Activated CD4-positive, alpha-beta memory T cell treated with anti-CD3 and anti-CD28 coated beads for 36 hours (primary cell): ENCODE data around the gene TMEM120B. TPM values are rescaled to one million over a fixed set of nuclear protein-coding genes. Genes with fewer than 3 reads are reported as not detected.
"Not testable (repeated sequence)": the region's sequence is repeated elsewhere in the genome, so short reads cannot be mapped to it uniquely, and the experiment has no call there.

Experiments used
- CTCF ChIA-PET: fragments of 350-600 bp; sonication (Branson Sonifier 250); formaldehyde crosslinking; loops from one replicate; lab custom pipeline; 2021; ENCODE audit warnings: antibody characterized with exemption, inconsistent platforms; lab: Charles Lee
- POLR2A ChIA-PET: fragments of 350-600 bp; sonication (Branson Sonifier 250); formaldehyde crosslinking; loops from one replicate; lab custom pipeline; 2021; ENCODE audit warnings: antibody characterized with exemption; lab: Charles Lee
- DNase-seq: peaks from one replicate; pipeline ENCODE4 v3.0.0-alpha.2; 2020
- H3K27ac Mint-ChIP-seq: one replicate; pipeline ENCODE4 v1.8.0; 2021; ENCODE audit warnings: mixed read lengths
- H3K27me3 Mint-ChIP-seq: one replicate; pipeline ENCODE4 v1.8.0; 2021; ENCODE audit warnings: mixed read lengths
- H3K36me3 Mint-ChIP-seq: one replicate; pipeline ENCODE4 v1.8.0; 2021; ENCODE audit warnings: mixed read lengths
- H3K4me1 Mint-ChIP-seq: one replicate; pipeline ENCODE4 v1.8.0; 2021; ENCODE audit warnings: low read depth, mixed read lengths
- H3K4me3 Mint-ChIP-seq: one replicate; pipeline ENCODE4 v1.8.0; 2021; ENCODE audit warnings: mild to moderate bottlenecking, mixed read lengths
- H3K9me3 Mint-ChIP-seq: one replicate; pipeline ENCODE4 v1.8.0; 2021; ENCODE audit warnings: mixed read lengths
- intact Hi-C: fragments of 100-400 bp; cut with micrococcal nuclease; formaldehyde crosslinking; loops from one replicate; pipeline ENCODE4 v1.15.1; 2023
- total RNA-seq, 2 experiments: library from RNA; stranded (reverse); gene quantifications; one replicate each; pipeline ENCODE4 v1.2.3, GENCODE V29; 2021

Gene TMEM120B
- total RNA-seq, 2 experiments from 2014 or later = 8.8 to 9.5 TPM

DNA sequence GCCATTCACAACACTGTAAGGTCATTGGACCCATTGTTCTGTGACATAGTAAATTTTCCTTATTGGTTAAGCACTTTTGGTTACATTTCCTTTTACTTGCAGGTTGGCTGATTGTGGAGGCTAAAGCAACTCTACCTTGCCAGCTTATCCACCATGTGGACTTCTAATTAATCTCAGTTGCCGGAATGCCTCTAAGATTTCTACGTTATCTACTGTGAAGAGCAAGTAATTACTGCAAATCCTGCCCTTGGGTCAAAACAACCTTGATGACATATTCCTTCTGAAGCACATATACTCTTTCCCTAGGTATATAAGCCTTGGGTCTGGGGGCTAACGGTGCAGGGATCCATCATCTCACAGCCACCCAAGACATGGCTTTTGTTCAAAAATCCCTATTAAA is 23.6 kb upstream of the TMEM120B start:
- Mint-ChIP-seq H3K27me3 (no peaks in the 10 kb centered on the region), H3K4me3 (no peak overlapping the region), H3K27ac (no peak overlapping the region), H3K36me3 (peaks cover 2% of the 10 kb centered on the region), H3K4me1 (peaks cover 6% of the 10 kb centered on the region), H3K9me3 (no peaks in the 10 kb centered on the region)
- ChIA-PET CTCF (interaction anchor here (0.9 to 6.7 kb wide), 5 partner anchors 62 to 136 kb away, joined by 3 to 67 read pairs (median 7); partner anchors contain the start of genes ORAI1 and RHOF), POLR2A (no interaction called here)
- intact Hi-C loops = no loop called here
- no peak for DNase-seq

DNA sequence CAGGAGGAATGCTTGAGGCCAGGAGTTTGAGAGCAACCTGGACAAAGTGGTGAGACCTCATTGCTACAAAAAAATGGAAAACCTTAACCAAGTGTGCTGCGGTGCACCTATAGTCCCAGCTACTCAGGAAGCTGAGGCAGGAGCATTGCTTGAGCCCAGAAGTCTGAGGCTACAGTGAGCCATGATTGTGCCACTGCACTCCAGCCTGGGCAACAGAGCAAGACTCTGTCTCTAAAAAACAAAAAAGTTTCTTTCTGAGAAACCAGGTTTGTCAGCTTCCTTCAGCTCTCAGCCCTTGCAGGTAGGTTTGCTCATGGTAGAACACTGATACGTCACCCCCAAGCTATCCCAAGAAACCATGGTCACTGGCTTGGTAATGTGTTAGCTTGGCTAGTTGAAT is 23.1 kb upstream of the TMEM120B start:
- ChIA-PET CTCF (interaction anchor here (0.9 to 6.7 kb wide), 6 partner anchors 21 to 137 kb away, joined by 3 to 67 read pairs (median 6); partner anchors contain the start of genes ORAI1 and RHOF), POLR2A (no interaction called here)
- no peak overlapping the region for H3K27ac Mint-ChIP-seq
- no peaks in the 10 kb centered on the region for H3K9me3 Mint-ChIP-seq
- peaks cover 2% of the 10 kb centered on the region for H3K36me3 Mint-ChIP-seq
- DNase-seq = no peak
- H3K4me1 Mint-ChIP-seq = peaks cover 6% of the 10 kb centered on the region
- intact Hi-C loops = no loop called here
- no peak overlapping the region for H3K4me3 Mint-ChIP-seq
- H3K27me3 Mint-ChIP-seq = no peaks in the 10 kb centered on the region

DNA sequence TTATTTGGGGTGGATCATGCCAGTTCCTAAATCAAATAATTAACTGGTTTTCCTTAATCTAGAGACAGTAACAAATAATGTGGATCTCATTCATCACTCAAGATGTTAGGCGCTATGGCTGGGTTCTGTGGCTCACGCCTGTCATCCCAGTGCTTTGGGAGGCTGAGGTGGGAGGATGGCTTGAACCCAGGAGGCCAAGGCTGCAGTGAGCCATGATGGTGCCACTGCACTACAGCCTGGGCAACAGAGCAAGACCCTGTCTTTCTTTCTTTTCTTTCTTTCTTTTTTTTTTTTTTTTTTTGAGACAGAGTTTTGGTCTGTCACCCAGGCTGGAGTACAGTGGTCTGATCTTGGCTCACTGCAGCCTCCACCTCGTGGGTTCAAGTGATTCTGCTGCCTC is 19.8 kb upstream of the TMEM120B start:
- H3K9me3 Mint-ChIP-seq, H3K4me3 Mint-ChIP-seq, POLR2A ChIA-PET, H3K27ac Mint-ChIP-seq, H3K36me3 Mint-ChIP-seq, H3K27me3 Mint-ChIP-seq, intact Hi-C loops, DNase-seq, H3K4me1 Mint-ChIP-seq: not testable (repeated sequence)
- CTCF ChIA-PET = interaction anchor here (0.9 to 6.2 kb wide), 6 partner anchors 19 to 193 kb away, joined by 3 to 59 read pairs (median 6); partner anchors contain the start of genes RHOF and TMEM120B

DNA sequence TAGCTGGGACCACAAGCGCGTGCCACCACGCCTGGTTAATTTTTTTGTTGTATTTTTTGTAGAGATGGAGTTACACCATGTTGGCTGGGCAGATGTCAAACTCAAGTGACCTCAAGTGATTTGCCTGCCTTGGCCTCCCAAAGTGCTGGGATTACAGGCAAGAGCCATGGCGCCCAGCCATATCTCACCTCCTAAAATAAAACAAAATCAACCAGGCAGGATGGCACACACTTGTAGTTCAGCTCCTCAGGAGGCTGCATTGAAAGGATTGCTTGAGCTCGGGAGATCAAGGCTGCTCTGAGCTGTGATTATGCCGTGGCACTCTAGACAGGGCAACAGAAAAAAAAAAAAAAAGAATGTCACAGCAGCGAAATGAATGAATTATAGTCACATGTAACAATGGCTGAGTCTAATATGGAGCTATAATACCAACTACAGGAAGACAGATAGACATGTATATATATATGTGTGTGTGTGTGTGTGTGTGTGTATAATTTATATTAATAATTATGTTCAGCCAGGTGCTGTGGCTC is 19.3 kb upstream of the TMEM120B start:
- H3K4me1 Mint-ChIP-seq = no peaks in the 10 kb centered on the region
- no peak overlapping the region for H3K4me3 Mint-ChIP-seq
- DNase-seq = no peak
- ChIA-PET POLR2A (interaction anchor here (0.7 kb wide), 1 partner anchor 9 kb away, joined by 3 read pairs; no protein-coding TSS in a partner anchor), CTCF (interaction anchor here (0.9 to 6.2 kb wide), 6 partner anchors 19 to 193 kb away, joined by 3 to 59 read pairs (median 6); partner anchors contain the start of genes RHOF and TMEM120B)
- H3K9me3 Mint-ChIP-seq = no peaks in the 10 kb centered on the region
- no peak overlapping the region for H3K27ac Mint-ChIP-seq
- H3K27me3 Mint-ChIP-seq = no peaks in the 10 kb centered on the region
- intact Hi-C loops = no loop called here
- no peaks in the 10 kb centered on the region for H3K36me3 Mint-ChIP-seq

DNA sequence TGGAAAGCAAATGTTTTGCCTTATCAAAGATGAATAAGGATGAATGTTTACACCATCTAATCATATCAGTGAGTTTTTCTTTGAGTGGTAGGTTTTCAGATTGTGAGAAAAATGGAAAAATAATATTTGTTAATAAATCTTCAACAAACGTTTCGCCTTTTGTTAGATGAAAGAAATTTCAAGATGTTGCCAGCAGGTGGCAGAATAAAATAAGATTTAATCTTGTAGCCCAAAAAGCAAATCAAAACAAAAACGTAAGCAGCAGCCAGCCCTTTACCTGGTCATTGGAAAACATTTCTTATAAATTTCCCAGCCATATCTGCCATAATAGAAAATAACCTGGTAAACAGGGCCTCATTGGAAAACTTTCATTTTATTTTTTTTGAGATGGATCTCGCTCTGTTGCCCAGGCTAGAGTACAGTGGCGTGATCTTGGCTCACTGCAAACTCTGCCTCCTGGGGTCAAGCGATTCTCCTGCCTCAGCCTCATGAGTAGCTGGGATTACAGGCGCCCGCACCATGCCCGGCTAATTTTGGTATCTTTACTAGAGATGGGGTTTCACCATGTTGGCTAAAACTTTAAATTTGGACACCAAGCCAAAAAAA is 15.4 kb upstream of the TMEM120B start:
- H3K4me1 Mint-ChIP-seq = no peaks in the 10 kb centered on the region
- ChIA-PET POLR2A (no interaction called here), CTCF (interaction anchor here (0.7 to 6.2 kb wide), 7 partner anchors 15 to 191 kb away, joined by 3 to 59 read pairs (median 4); partner anchors contain the start of genes RHOF and TMEM120B)
- no peak overlapping the region for H3K27ac Mint-ChIP-seq
- intact Hi-C loops = loop anchor here (1.0 kb wide), 3 partner anchors 76 to 191 kb away; partner anchors contain the start of gene PSMD9
- no peak overlapping the region for H3K4me3 Mint-ChIP-seq
- no peaks in the 10 kb centered on the region for H3K9me3 Mint-ChIP-seq
- DNase-seq = no peak
- H3K36me3 Mint-ChIP-seq = no peaks in the 10 kb centered on the region
- no peaks in the 10 kb centered on the region for H3K27me3 Mint-ChIP-seq

DNA sequence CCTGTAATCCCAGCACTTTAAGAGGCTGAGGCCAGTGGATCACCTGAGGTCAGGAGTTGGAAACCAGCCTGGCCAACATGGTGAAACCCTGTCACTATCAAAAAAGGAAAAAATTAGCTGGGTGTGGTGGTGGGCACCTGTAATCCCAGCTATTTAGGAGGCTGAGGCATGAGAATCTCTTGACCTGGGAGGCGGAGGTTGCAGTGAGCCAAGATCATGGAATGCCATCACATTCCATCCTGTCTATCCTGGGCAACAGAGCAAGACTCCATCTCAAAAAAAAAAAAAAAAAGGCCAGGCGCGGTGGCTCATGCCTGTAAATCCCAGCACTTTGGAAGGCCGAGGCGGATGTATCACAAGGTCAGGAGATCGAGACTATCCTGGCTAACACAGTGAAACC is 14.7 kb upstream of the TMEM120B start:
- POLR2A ChIA-PET, H3K27me3 Mint-ChIP-seq, H3K9me3 Mint-ChIP-seq, DNase-seq, H3K4me3 Mint-ChIP-seq, H3K4me1 Mint-ChIP-seq, H3K27ac Mint-ChIP-seq, H3K36me3 Mint-ChIP-seq: not testable (repeated sequence)
- CTCF ChIA-PET = interaction anchor here (0.7 to 6.2 kb wide), 8 partner anchors 15 to 190 kb away, joined by 3 to 59 read pairs (median 4); partner anchors contain the start of genes RHOF and TMEM120B
- intact Hi-C loops = loop anchor here (1.0 kb wide), 3 partner anchors 75 to 190 kb away; partner anchors contain the start of gene PSMD9

DNA sequence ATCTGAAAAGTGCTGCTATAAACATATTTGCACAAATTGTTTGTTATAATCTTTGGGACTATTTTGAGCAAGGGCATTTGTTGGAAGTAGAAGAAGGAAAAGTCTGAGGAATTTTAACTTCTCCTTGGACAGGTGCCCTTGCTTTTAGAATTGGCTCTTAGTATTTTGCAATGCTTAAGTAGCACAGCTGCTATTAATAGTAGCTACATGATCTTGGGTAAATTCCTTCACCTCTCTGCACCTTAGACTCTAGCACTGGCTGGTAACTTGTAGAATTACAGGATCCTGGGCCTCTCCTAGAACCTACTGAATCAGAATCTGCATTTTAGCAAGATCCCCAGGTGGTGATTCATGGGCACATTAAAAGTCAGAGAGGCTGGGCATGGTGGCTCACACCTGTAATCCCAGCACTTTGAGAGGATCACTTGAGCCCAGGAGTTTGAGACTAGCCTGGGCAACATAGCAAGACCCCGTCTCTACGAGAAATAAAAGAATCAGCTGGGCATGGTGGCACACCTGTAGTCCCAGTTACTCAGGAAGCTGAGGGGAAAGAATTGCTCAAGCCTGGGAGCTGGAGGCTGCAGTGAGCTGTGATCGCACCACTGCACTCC is 10.8 kb upstream of the TMEM120B start:
- Mint-ChIP-seq H3K27ac (no peak overlapping the region), H3K9me3 (peaks cover 4% of the 10 kb centered on the region), H3K36me3 (no peaks in the 10 kb centered on the region), H3K27me3 (no peaks in the 10 kb centered on the region), H3K4me1 (no peaks in the 10 kb centered on the region), H3K4me3 (no peak overlapping the region)
- intact Hi-C loops = no loop called here
- no peak for DNase-seq
- ChIA-PET POLR2A (no interaction called here), CTCF (interaction anchor here (0.7 to 3.6 kb wide), 3 partner anchors 92 to 192 kb away, joined by 3 to 25 read pairs (median 4); partner anchors contain the start of gene RHOF)

DNA sequence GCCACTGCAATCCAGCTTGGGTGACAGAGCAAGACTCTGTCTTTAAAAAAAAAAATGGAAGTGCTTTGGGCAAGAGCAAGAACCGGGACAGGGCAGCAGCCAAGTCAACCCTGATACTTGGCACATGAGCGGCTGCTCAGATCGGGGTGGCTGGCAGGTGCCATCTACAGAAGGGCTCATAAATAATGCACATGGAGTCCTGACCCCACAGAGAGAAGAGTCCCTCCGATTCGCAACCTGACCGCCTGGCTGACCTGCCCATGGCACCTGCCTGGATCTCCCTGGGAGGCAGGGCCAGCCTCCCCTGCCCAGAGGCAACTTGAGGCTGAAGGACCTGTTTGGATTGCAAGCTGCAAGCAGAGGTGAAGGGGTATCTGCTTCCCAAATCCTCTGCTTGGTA is 9.6 kb upstream of the TMEM120B start:
- intact Hi-C loops = no loop called here
- Mint-ChIP-seq H3K9me3 (peaks cover 4% of the 10 kb centered on the region), H3K27me3 (no peaks in the 10 kb centered on the region), H3K36me3 (no peaks in the 10 kb centered on the region), H3K27ac (no peak overlapping the region), H3K4me3 (no peak overlapping the region), H3K4me1 (no peaks in the 10 kb centered on the region)
- DNase-seq = no peak
- POLR2A ChIA-PET = no interaction called here
- CTCF ChIA-PET = interaction anchor here (3.6 kb wide), 1 partner anchor 91 kb away, joined by 25 read pairs; the partner anchor contains the start of gene RHOF

DNA sequence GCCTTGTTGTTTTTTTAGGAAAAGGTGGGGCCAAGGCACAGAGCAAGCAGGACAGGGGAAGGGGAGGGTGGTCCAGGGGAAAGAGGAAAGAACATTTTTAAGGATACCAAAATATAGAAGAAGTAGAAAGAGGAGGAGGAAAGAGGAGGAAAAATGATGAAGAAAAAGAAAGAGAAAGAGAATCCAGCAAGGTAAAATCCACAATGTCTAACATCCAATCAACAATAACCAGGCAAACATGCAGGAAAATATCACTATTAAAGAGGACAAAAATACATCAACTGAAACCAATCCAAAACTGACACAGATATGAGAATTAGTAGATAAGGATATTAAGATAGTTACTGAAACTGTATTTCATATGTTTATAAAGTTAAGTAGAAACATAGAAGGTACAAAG is 7.0 kb upstream of the TMEM120B start:
- POLR2A ChIA-PET = no interaction called here
- Mint-ChIP-seq H3K4me3 (no peak overlapping the region), H3K9me3 (peaks cover 4% of the 10 kb centered on the region), H3K27me3 (no peaks in the 10 kb centered on the region), H3K27ac (no peak overlapping the region), H3K36me3 (no peaks in the 10 kb centered on the region), H3K4me1 (no peaks in the 10 kb centered on the region)
- CTCF ChIA-PET = interaction anchor here (1.5 kb wide), 1 partner anchor 89 kb away, joined by 4 read pairs; the partner anchor contains the start of gene RHOF
- intact Hi-C loops = no loop called here
- DNase-seq = no peak

DNA sequence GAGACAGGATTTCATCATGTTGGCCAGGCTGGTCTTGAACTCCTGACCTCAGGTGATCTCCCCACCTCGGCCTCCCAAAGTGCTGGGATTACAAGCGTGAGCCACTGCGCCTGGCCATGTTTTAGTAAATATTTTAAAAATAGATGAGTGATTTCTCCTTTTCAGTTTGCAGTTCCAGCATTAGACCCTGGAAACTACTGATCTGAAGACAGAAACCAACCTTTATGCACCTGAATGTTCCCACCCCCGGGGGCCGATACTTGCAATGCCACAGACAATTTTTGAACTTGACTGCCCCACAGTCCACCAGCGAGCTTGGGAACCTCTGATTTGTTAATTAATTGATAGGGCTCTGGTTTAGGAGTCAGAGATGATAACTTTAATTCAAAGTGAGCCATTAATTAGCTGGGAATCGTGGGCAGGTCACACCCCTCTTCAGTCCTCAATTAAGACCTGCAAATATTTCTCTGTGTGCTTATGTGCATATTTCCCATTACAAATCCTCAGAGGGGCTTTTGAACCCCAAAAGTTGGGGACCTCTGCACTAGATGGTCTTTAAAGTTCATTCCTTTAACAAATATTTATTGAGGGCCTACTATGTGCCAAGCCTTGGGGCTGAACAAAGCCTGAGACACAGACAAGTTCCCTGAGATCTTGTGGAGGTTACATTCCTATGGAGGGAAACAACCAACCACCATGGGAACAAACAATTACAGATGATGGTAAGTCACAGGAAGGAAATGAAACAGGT is 4.1 kb upstream of the TMEM120B start:
- H3K36me3 Mint-ChIP-seq = no peaks in the 10 kb centered on the region
- peaks cover 8% of the 10 kb centered on the region for H3K4me1 Mint-ChIP-seq
- POLR2A ChIA-PET = no interaction called here
- no peak for DNase-seq
- H3K27me3 Mint-ChIP-seq = no peaks in the 10 kb centered on the region
- intact Hi-C loops = no loop called here
- CTCF ChIA-PET = interaction anchor here (2.4 kb wide), 1 partner anchor 86 kb away, joined by 11 read pairs; the partner anchor contains the start of gene RHOF
- no peak overlapping the region for H3K27ac Mint-ChIP-seq
- H3K4me3 Mint-ChIP-seq = no peak overlapping the region
- H3K9me3 Mint-ChIP-seq = peaks cover 4% of the 10 kb centered on the region

DNA sequence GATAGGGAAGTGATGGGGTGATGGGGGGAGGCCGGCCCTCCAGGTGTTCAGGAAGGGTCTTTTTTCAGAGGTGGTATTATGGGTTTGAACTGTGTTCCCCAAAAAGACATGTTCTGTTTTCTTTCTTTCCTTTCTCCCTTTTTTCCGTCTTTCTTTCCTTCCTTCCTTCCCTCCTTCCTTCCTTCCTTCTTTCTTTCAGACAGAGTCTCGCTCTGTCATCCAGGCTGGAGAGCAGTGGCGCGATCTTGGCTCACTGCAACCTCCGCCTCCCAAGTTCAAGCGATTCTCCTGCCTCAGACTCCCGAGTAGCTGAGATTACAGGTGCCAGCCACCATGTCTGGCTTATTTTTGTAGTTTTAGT is 3.5 kb upstream of the TMEM120B start:
- H3K27me3 Mint-ChIP-seq, H3K4me3 Mint-ChIP-seq, intact Hi-C loops, H3K36me3 Mint-ChIP-seq, H3K9me3 Mint-ChIP-seq, DNase-seq, H3K27ac Mint-ChIP-seq, POLR2A ChIA-PET: not testable (repeated sequence)
- CTCF ChIA-PET = interaction anchor here (2.4 kb wide), 1 partner anchor 85 kb away, joined by 11 read pairs; the partner anchor contains the start of gene RHOF
- peaks cover 13% of the 10 kb centered on the region for H3K4me1 Mint-ChIP-seq
